GM23338 (cell line): Measurements from ENCODE around the gene ARL2BP. TPM values are rescaled to one million over a fixed set of nuclear protein-coding genes. Genes with fewer than 3 reads are reported as not detected.

Experiments
- ATAC-seq: fragments of 200-7000 bp; cut with Tn5 transposase; 3 replicates; pipeline ENCODE4 v1.9.1; 2020
- DNase-seq: peaks from one replicate; pipeline ENCODE4 v3.0.0-alpha.2; 2015; ENCODE audit warnings: low spot score
- H2AFZ ChIP-seq: fragments of 200-600 bp; sonication (generic); 2 replicates; pipeline ENCODE4 v1.8.0; 2016; ENCODE audit warnings: antibody characterized with exemption, mild to moderate bottlenecking, moderate library complexity
- H3F3A ChIP-seq: fragments of 200-600 bp; sonication (generic); replicated peaks from 2 replicates; pipeline ENCODE4 v1.8.0; 2017; ENCODE audit warnings: antibody characterized with exemption, mixed run types, low read depth
- H3K27ac ChIP-seq: fragments of 200-600 bp; sonication (generic); 2 replicates; pipeline ENCODE4 v1.6.1; 2016; ENCODE audit warnings: low read depth
- H3K27me3 ChIP-seq: fragments of 200-600 bp; sonication (generic); 2 replicates; pipeline ENCODE4 v1.8.0; 2016; ENCODE audit warnings: mild to moderate bottlenecking, mixed run types, moderate library complexity; ENCODE audit not compliant: insufficient read depth
- H3K36me3 ChIP-seq: fragments of 200-600 bp; sonication (generic); 2 replicates; pipeline ENCODE4 v1.8.0; 2016; ENCODE audit warnings: mild to moderate bottlenecking; ENCODE audit not compliant: insufficient read depth
- H3K4me1 ChIP-seq: fragments of 200-600 bp; sonication (generic); 2 replicates; pipeline ENCODE4 v1.8.0; 2016; ENCODE audit warnings: mild to moderate bottlenecking, moderate library complexity; ENCODE audit not compliant: insufficient read depth
- H3K4me2 ChIP-seq: fragments of 200-600 bp; sonication (generic); 2 replicates; pipeline ENCODE4 v1.7.1; 2017; ENCODE audit warnings: mixed run types
- H3K4me3 ChIP-seq: fragments of 200-600 bp; sonication (generic); 2 replicates; pipeline ENCODE4 v1.6.1; 2016; ENCODE audit warnings: mixed run types
- H3K79me2 ChIP-seq: fragments of 200-600 bp; sonication (generic); replicated peaks from 2 replicates; pipeline ENCODE4 v1.8.0; 2017; ENCODE audit warnings: mild to moderate bottlenecking; ENCODE audit not compliant: insufficient read depth
- H3K9me2 ChIP-seq: fragments of 200-600 bp; sonication (generic); 2 replicates; pipeline ENCODE4 v1.8.0; 2017; ENCODE audit not compliant: insufficient read depth
- H4K20me1 ChIP-seq: fragments of 200-600 bp; sonication (generic); replicated peaks from 2 replicates; pipeline ENCODE4 v1.8.0; 2017; ENCODE audit warnings: mild to moderate bottlenecking; ENCODE audit not compliant: insufficient read depth
- H3K27ac Mint-ChIP-seq: 2 replicates; pipeline ENCODE4 v1.8.0; 2020; ENCODE audit warnings: inconsistent platforms, mild to moderate bottlenecking, moderate library complexity, mixed read lengths
- H3K27me3 Mint-ChIP-seq: 3 replicates; pipeline ENCODE4 v1.8.0; 2022; ENCODE audit warnings: low read depth, mild to moderate bottlenecking, moderate library complexity, mixed read lengths, inconsistent platforms; ENCODE audit not compliant: insufficient read depth, poor library complexity
- H3K36me3 Mint-ChIP-seq: 3 replicates; pipeline ENCODE4 v1.8.0; 2021; ENCODE audit warnings: low read depth, mild to moderate bottlenecking, inconsistent platforms, moderate library complexity, mixed read lengths
- H3K4me1 Mint-ChIP-seq: 3 replicates; pipeline ENCODE4 v1.8.0; 2020; ENCODE audit warnings: mild to moderate bottlenecking, inconsistent platforms, mixed read lengths
- H3K4me3 Mint-ChIP-seq: 3 replicates; pipeline ENCODE4 v1.8.0; 2021; ENCODE audit warnings: moderate library complexity, mild to moderate bottlenecking, inconsistent platforms, mixed read lengths
- H3K9me3 Mint-ChIP-seq: 3 replicates; pipeline ENCODE4 v1.8.0; 2020; ENCODE audit warnings: moderate library complexity, mild to moderate bottlenecking, inconsistent platforms, mixed read lengths
- CREB1 ChIP-seq: fragments of 250-450 bp; sonication (Bioruptor Pico); IDR thresholded peaks from 2 replicates; pipeline ENCODE4 v1.5.0; 2020; ENCODE audit warnings: low read depth, mild to moderate bottlenecking, moderate library complexity
- EZH2 ChIP-seq: fragments of 200-600 bp; sonication (generic); IDR thresholded peaks from one replicate; pipeline ENCODE4 v1.8.0; 2017; ENCODE audit warnings: antibody characterized with exemption, mild to moderate bottlenecking, low read depth; ENCODE audit not compliant: unreplicated experiment
- EZH2phosphoT487 ChIP-seq: fragments of 200-600 bp; sonication (generic); IDR thresholded peaks from one replicate; pipeline ENCODE4 v1.8.1; 2018; ENCODE audit warnings: antibody characterized with exemption; ENCODE audit not compliant: unreplicated experiment
- JUNB ChIP-seq: IDR thresholded peaks from one replicate; pipeline ENCODE4 v1.6.1; 2016; ENCODE audit warnings: antibody characterized with exemption; ENCODE audit not compliant: unreplicated experiment
- NANOG ChIP-seq: IDR thresholded peaks from 2 replicates; pipeline ENCODE4 v1.6.1; 2016; ENCODE audit warnings: antibody characterized with exemption, borderline replicate concordance
- POLR2AphosphoS5 ChIP-seq: IDR thresholded peaks from 2 replicates; pipeline ENCODE4 v1.6.1; 2016; ENCODE audit warnings: antibody characterized with exemption, low read depth
- STAT1 ChIP-seq: IDR thresholded peaks from one replicate; pipeline ENCODE4 v1.6.1; 2016; ENCODE audit warnings: antibody characterized with exemption; ENCODE audit not compliant: unreplicated experiment
- ZNF114 ChIP-seq: fragments of 250-450 bp; sonication (Bioruptor Pico); IDR thresholded peaks from 2 replicates; pipeline ENCODE4 v1.5.0; 2020; ENCODE audit warnings: mild to moderate bottlenecking, moderate library complexity
- ZNF331 ChIP-seq: fragments of 250-450 bp; sonication (Bioruptor Pico); IDR thresholded peaks from 2 replicates; pipeline ENCODE4 v1.5.0; 2020; ENCODE audit warnings: low read depth, mild to moderate bottlenecking, moderate library complexity
- polyA plus RNA-seq: library from polyadenylated mRNA; unstranded; fragments of >200 nt; fragmentation: Nextera tagmentation; extraction: Ambion mirVana; gene quantifications from 2 replicates; pipeline ENCODE4 v1.2.1, GENCODE V29; 2016
- total RNA-seq: library from RNA; depleted of rRNA; stranded (reverse); fragments of >200 nt; shearing (Covaris generic); gene quantifications from 2 replicates; pipeline ENCODE4 v1.2.3, GENCODE V29; 2014
- TF ChIP-seq, protein P1 (sequence below), 2 experiments: fragments of 200-600 bp in 1 of 2; sonication (generic) in 1 of 2; conservative IDR thresholded peaks; 2 replicates each; pipeline versions ENCODE4 v1.5.1 to v1.6.1; 2016 to 2017; ENCODE audit warnings: antibody characterized with exemption in 2 of 2, low read depth in 2 of 2, mild to moderate bottlenecking in 2 of 2, moderate library complexity in 1 of 2
- TF ChIP-seq, protein P2 (sequence below): IDR thresholded peaks from 2 replicates; pipeline ENCODE4 v1.6.1; 2016; ENCODE audit warnings: antibody characterized with exemption
- TF ChIP-seq, protein P3 (sequence below): fragments of 250-450 bp; sonication (Bioruptor Pico); IDR thresholded peaks from 2 replicates; pipeline ENCODE4 v1.5.0; 2020; ENCODE audit warnings: mild to moderate bottlenecking, moderate library complexity
- TF ChIP-seq, protein P4 (sequence below): IDR thresholded peaks from one replicate; pipeline ENCODE4 v1.6.1; 2018; ENCODE audit warnings: antibody characterized with exemption; ENCODE audit not compliant: unreplicated experiment

ARL2BP gene
- total and polyA plus RNA-seq, 2 experiments from 2014 or later, result 10.3 to 13.4 TPM

DNA sequence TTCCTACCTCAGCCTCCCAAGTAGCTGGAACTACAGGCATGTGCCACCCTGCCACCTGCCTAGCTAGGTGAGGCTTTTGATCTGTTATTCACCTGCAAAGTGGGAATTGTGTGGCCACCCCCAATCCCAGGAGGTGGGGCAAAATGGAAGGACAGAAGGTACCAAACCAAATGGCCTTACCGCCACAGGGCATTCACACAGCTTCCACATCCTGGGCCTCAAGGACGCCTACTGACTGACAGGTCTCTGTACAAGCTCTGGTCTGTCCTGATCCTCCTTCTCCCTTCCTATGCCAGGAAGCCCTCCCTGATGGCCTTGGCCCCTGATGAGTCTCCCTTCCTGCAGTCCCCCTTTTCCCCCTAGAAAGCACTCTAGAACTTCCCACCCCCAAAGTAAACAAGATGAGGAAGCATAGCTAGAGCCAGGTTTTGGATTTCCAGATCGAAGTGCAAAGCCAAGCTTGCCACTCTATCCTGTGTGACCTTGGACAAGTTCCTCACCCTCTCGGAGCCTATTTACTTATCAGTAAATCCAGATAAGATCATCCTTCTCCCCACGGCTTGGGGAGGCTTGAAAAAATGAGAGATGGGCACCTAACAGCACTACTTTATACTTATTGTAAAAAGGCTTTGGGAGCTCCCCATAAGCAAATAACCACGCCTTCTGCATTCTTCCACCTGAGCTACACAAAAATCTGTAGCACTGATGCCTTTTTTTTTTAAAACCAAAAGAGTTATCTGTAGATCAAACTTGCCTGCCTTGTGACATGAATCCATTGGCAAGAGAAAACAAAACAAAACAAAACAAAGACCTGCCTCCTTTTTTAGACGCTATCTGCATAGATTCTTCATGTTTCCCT lies 35.0 kb downstream of the ARL2BP start:
- Histone ChIP-seq H3K4me2 (no peak overlapping the region), H3K27me3 (peaks cover 29% of the 10 kb centered on the region), H3K4me3 (no peak overlapping the region), H3K9me2 (no peaks in the 10 kb centered on the region), H4K20me1 (no peaks in the 10 kb centered on the region), H3K27ac (no peak overlapping the region), H3K4me1 (no peaks in the 10 kb centered on the region), H2AFZ (no peak overlapping the region), H3F3A (no peaks in the 10 kb centered on the region), H3K79me2 (no peaks in the 10 kb centered on the region), H3K36me3 (no peaks in the 10 kb centered on the region)
- TF ChIP-seq, protein P1, sequence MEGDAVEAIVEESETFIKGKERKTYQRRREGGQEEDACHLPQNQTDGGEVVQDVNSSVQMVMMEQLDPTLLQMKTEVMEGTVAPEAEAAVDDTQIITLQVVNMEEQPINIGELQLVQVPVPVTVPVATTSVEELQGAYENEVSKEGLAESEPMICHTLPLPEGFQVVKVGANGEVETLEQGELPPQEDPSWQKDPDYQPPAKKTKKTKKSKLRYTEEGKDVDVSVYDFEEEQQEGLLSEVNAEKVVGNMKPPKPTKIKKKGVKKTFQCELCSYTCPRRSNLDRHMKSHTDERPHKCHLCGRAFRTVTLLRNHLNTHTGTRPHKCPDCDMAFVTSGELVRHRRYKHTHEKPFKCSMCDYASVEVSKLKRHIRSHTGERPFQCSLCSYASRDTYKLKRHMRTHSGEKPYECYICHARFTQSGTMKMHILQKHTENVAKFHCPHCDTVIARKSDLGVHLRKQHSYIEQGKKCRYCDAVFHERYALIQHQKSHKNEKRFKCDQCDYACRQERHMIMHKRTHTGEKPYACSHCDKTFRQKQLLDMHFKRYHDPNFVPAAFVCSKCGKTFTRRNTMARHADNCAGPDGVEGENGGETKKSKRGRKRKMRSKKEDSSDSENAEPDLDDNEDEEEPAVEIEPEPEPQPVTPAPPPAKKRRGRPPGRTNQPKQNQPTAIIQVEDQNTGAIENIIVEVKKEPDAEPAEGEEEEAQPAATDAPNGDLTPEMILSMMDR (conservative IDR thresholded peaks at IDR 0.05; ENCODE audit: low read depth in 2 of 2), result no peak
- TF ChIP-seq, protein P2, sequence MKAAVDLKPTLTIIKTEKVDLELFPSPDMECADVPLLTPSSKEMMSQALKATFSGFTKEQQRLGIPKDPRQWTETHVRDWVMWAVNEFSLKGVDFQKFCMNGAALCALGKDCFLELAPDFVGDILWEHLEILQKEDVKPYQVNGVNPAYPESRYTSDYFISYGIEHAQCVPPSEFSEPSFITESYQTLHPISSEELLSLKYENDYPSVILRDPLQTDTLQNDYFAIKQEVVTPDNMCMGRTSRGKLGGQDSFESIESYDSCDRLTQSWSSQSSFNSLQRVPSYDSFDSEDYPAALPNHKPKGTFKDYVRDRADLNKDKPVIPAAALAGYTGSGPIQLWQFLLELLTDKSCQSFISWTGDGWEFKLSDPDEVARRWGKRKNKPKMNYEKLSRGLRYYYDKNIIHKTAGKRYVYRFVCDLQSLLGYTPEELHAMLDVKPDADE, result no peak
- TF ChIP-seq, protein P3, sequence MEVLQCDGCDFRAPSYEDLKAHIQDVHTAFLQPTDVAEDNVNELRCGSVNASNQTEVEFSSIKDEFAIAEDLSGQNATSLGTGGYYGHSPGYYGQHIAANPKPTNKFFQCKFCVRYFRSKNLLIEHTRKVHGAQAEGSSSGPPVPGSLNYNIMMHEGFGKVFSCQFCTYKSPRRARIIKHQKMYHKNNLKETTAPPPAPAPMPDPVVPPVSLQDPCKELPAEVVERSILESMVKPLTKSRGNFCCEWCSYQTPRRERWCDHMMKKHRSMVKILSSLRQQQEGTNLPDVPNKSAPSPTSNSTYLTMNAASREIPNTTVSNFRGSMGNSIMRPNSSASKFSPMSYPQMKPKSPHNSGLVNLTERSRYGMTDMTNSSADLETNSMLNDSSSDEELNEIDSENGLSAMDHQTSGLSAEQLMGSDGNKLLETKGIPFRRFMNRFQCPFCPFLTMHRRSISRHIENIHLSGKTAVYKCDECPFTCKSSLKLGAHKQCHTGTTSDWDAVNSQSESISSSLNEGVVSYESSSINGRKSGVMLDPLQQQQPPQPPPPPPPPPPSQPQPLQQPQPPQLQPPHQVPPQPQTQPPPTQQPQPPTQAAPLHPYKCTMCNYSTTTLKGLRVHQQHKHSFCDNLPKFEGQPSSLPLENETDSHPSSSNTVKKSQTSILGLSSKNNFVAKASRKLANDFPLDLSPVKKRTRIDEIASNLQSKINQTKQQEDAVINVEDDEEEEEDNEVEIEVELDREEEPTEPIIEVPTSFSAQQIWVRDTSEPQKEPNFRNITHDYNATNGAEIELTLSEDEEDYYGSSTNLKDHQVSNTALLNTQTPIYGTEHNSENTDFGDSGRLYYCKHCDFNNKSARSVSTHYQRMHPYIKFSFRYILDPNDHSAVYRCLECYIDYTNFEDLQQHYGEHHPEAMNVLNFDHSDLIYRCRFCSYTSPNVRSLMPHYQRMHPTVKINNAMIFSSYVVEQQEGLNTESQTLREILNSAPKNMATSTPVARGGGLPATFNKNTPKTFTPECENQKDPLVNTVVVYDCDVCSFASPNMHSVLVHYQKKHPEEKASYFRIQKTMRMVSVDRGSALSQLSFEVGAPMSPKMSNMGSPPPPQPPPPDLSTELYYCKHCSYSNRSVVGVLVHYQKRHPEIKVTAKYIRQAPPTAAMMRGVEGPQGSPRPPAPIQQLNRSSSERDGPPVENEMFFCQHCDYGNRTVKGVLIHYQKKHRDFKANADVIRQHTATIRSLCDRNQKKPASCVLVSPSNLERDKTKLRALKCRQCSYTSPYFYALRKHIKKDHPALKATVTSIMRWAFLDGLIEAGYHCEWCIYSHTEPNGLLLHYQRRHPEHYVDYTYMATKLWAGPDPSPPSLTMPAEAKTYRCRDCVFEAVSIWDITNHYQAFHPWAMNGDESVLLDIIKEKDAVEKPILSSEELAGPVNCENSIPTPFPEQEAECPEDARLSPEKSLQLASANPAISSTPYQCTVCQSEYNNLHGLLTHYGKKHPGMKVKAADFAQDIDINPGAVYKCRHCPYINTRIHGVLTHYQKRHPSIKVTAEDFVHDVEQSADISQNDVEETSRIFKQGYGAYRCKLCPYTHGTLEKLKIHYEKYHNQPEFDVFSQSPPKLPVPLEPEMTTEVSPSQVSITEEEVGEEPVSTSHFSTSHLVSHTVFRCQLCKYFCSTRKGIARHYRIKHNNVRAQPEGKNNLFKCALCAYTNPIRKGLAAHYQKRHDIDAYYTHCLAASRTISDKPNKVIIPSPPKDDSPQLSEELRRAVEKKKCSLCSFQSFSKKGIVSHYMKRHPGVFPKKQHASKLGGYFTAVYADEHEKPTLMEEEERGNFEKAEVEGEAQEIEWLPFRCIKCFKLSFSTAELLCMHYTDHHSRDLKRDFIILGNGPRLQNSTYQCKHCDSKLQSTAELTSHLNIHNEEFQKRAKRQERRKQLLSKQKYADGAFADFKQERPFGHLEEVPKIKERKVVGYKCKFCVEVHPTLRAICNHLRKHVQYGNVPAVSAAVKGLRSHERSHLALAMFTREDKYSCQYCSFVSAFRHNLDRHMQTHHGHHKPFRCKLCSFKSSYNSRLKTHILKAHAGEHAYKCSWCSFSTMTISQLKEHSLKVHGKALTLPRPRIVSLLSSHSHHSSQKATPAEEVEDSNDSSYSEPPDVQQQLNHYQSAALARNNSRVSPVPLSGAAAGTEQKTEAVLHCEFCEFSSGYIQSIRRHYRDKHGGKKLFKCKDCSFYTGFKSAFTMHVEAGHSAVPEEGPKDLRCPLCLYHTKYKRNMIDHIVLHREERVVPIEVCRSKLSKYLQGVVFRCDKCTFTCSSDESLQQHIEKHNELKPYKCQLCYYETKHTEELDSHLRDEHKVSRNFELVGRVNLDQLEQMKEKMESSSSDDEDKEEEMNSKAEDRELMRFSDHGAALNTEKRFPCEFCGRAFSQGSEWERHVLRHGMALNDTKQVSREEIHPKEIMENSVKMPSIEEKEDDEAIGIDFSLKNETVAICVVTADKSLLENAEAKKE (CRISPR knock-in tag), result no peak
- TF ChIP-seq JUNB (no peak), ZNF114 (CRISPR knock-in tag) (no peak), STAT1 (no peak), ZNF331 (CRISPR knock-in tag) (no peak), POLR2AphosphoS5 (no peak), EZH2phosphoT487 (no peak), NANOG (no peak), CREB1 (CRISPR knock-in tag) (no peak), EZH2 (no peak)
- TF ChIP-seq, protein P4, sequence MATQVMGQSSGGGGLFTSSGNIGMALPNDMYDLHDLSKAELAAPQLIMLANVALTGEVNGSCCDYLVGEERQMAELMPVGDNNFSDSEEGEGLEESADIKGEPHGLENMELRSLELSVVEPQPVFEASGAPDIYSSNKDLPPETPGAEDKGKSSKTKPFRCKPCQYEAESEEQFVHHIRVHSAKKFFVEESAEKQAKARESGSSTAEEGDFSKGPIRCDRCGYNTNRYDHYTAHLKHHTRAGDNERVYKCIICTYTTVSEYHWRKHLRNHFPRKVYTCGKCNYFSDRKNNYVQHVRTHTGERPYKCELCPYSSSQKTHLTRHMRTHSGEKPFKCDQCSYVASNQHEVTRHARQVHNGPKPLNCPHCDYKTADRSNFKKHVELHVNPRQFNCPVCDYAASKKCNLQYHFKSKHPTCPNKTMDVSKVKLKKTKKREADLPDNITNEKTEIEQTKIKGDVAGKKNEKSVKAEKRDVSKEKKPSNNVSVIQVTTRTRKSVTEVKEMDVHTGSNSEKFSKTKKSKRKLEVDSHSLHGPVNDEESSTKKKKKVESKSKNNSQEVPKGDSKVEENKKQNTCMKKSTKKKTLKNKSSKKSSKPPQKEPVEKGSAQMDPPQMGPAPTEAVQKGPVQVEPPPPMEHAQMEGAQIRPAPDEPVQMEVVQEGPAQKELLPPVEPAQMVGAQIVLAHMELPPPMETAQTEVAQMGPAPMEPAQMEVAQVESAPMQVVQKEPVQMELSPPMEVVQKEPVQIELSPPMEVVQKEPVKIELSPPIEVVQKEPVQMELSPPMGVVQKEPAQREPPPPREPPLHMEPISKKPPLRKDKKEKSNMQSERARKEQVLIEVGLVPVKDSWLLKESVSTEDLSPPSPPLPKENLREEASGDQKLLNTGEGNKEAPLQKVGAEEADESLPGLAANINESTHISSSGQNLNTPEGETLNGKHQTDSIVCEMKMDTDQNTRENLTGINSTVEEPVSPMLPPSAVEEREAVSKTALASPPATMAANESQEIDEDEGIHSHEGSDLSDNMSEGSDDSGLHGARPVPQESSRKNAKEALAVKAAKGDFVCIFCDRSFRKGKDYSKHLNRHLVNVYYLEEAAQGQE, result no peak
- H3K27me3 Mint-ChIP-seq, result peaks cover 25% of the 10 kb centered on the region
- peaks cover 12% of the 10 kb centered on the region; the same call in 2 of the 3 replicates for H3K4me1 Mint-ChIP-seq
- H3K9me3 Mint-ChIP-seq, result peaks cover 3% of the 10 kb centered on the region; the same call in 1 of the 3 replicates
- H3K27ac Mint-ChIP-seq, result no peak overlapping the region
- ATAC-seq (no peak), DNase-seq (no peak)
- no peaks in the 10 kb centered on the region for H3K36me3 Mint-ChIP-seq
- H3K4me3 Mint-ChIP-seq, result no peak overlapping the region
